Lung (tissue), 12 donors: ENCODE data around the gene GNA15. TPM values are rescaled to one million over a fixed set of nuclear protein-coding genes. Genes with fewer than 3 reads are reported as not detected.

Experiments used
- ATAC-seq: fragments of 200-7000 bp; cut with Tn5 transposase; one replicate; pipeline ENCODE4 v1.9.1; 2020; ENCODE audit warnings: moderate number of reproducible peaks; ENCODE audit not compliant: insufficient read depth, low FRiP score
- DNase-seq, 3 donors: peaks; one replicate each; pipeline ENCODE4 v3.0.0-alpha.2; 2013 to 2017
- H3K27ac ChIP-seq, 2 donors: one replicate each; pipeline ENCODE4 v1.5.1; 2013; ENCODE audit warnings: mild to moderate bottlenecking in 2 of 2, moderate library complexity in 2 of 2, control low read depth in 1 of 2, inconsistent platforms in 1 of 2, low read depth in 1 of 2, low read length in 1 of 2
- H3K27me3 ChIP-seq, 3 donors: one replicate each; pipeline ENCODE4 v1.5.1; 2013; ENCODE audit warnings: low read length in 2 of 3; ENCODE audit not compliant: control insufficient read depth in 3 of 3, insufficient read depth in 3 of 3
- H3K36me3 ChIP-seq, 4 donors: one replicate each; pipeline ENCODE4 v1.5.1; 2013; ENCODE audit warnings: low read length in 4 of 4, mild to moderate bottlenecking in 1 of 4, moderate library complexity in 1 of 4; ENCODE audit not compliant: control insufficient read depth in 4 of 4, insufficient read depth in 4 of 4
- H3K4me1 ChIP-seq, 5 donors: one replicate each; pipeline ENCODE4 v1.5.1; 2013; ENCODE audit warnings: low read length in 5 of 5, mild to moderate bottlenecking in 2 of 5, moderate library complexity in 1 of 5; ENCODE audit not compliant: control insufficient read depth in 5 of 5, insufficient read depth in 5 of 5
- H3K4me3 ChIP-seq: one replicate; pipeline ENCODE4 v1.5.1; 2013; ENCODE audit warnings: mild to moderate bottlenecking, control low read depth, moderate library complexity
- H3K9ac ChIP-seq, 2 donors: one replicate each; pipeline ENCODE4 v1.5.1; 2013; ENCODE audit warnings: low read length in 2 of 2, control low read depth in 1 of 2; ENCODE audit not compliant: insufficient read depth in 1 of 2
- H3K9me3 ChIP-seq, 4 donors: one replicate each; pipeline ENCODE4 v1.5.1; 2013; ENCODE audit warnings: low read length in 3 of 4, mild to moderate bottlenecking in 1 of 4, moderate library complexity in 1 of 4; ENCODE audit not compliant: control insufficient read depth in 4 of 4, insufficient read depth in 3 of 4
- CTCF ChIP-seq: IDR thresholded peaks from 2 replicates; pipeline ENCODE4 v1.5.1; 2012; ENCODE audit warnings: mild to moderate bottlenecking; ENCODE audit errors: control extremely low read depth, extremely low read depth
- WGBS, 2 donors: extraction: QIAGEN DNeasy Blood & Tissue Kit; methylation state at CpG; one replicate each; pipeline ENCODE4 v1.1.7; 2013; 5-methylcytosine and 5-hydroxymethylcytosine counted together
- polyA plus RNA-seq, 2 donors: library from polyadenylated mRNA; stranded (reverse); fragments of 200-250 nt; gene quantifications; one replicate each; pipeline ENCODE4 v1.2.1, GENCODE V29; 2013
- total RNA-seq, 2 donors: library from RNA; depleted of rRNA in 1 of 2; stranded (reverse); fragments of >200 nt in 1 of 2; gene quantifications; one replicate each; pipeline ENCODE4 v1.2.1, GENCODE V29; 2014 to 2021
- donor health status: control.
- donor health status: control.
- donor health status: Bipolar disorder and iron deficiency.
- donor health status: healthy.
- donor health status: DM: yes; HTN: yes; CAD: no.

The GNA15 gene
- total and polyA plus RNA-seq, 4 donors = 18.6 to 65.4 (median 28.7) TPM

GRCh38 chr19:3175781-3176714 lies 40.2 kb downstream of the GNA15 start:
- H3K27me3 ChIP-seq = no peaks in the 10 kb centered on the region
- ATAC-seq (peak; percentile 12), DNase-seq (peak; percentile 47 to 80 (median 70))
- H3K4me1 ChIP-seq = peaks cover 0 to 23% (median 0%) of the 10 kb centered on the region in 5 donors
- H3K9ac ChIP-seq = no peak overlapping the region
- no peak overlapping the region for H3K4me3 ChIP-seq
- no peak for TF ChIP-seq CTCF
- peak overlapping the region in 1 of 2 donors; percentile 95 for H3K27ac ChIP-seq
- 41 to 60% methylated on average over 17 of the region's 17 CpGs for WGBS, 2 donors
- H3K36me3 ChIP-seq = no peaks in the 10 kb centered on the region
- H3K9me3 ChIP-seq = no peaks in the 10 kb centered on the region

- peak overlapping the region in 1 of 2 donors; percentile 95 for H3K27ac ChIP-seq
- no peak for TF ChIP-seq CTCF
Measured at GRCh38 chr19:3176715-3177501, 41.1 kb downstream of the GNA15 start.

GRCh38 chr19:3178377-3178972 lies 42.6 kb downstream of the GNA15 start, which contains the start of gene S1PR4:
S1PR4 (plus strand) TSS chr19:3178769; CDS start chr19:3178793, 24 bp downstream.
- Histone ChIP-seq H3K4me3 (peak within 1 kb of the TSS; percentile 38), H3K4me1 (peaks cover 0 to 23% (median 0%) of the 10 kb centered on the region in 5 donors), H3K9me3 (no peaks in the 10 kb centered on the region), H3K9ac (no peak within 1 kb of the TSS), H3K27ac (peak within 1 kb of the TSS in 1 of 2 donors; percentile 87), H3K27me3 (no peaks in the 10 kb centered on the region), H3K36me3 (no peaks in the 10 kb centered on the region)
- ATAC-seq = no peak
- no peak for TF ChIP-seq CTCF
- WGBS, 2 donors = 21 to 38% methylated on average over 42 of the region's 42 CpGs
- no peak for DNase-seq

More at GRCh38 chr19:3176715-3177501, 41.1 kb downstream of the GNA15 start:
- Histone ChIP-seq H3K36me3 (no peaks in the 10 kb centered on the region), H3K27me3 (no peaks in the 10 kb centered on the region), H3K9me3 (no peaks in the 10 kb centered on the region), H3K4me3 (no peak overlapping the region), H3K9ac (peak overlapping the region in 1 of 2 donors; percentile 55), H3K4me1 (peaks cover 0 to 23% (median 0%) of the 10 kb centered on the region in 5 donors)
- 59 to 65% methylated on average over 11 of the region's 11 CpGs for WGBS, 2 donors
- ATAC-seq (peak; percentile 56), DNase-seq (no peak)
